Activated naive CD4-positive, alpha-beta T cell treated with anti-CD3 and anti-CD28 coated beads, Interleukin-2, amount 50 U/mL, for 72 hours (primary cell): ENCODE results near the gene OR2B6. TPM values are rescaled to one million over a fixed set of nuclear protein-coding genes. Genes with fewer than 3 reads are reported as not detected.

Experiments used
- ATAC-seq, 2 donors: fragments of 150-1000 bp; cut with Tn5 transposase; 2 replicates each; pipeline ENCODE4 v1.10.0; 2021; ENCODE audit warnings: mild to moderate bottlenecking in 2 of 2, moderate library complexity in 2 of 2
- DNase-seq, 2 donors: peaks; one replicate each; pipeline ENCODE4 v3.0.0; 2021 to 2022; ENCODE audit warnings: low spot score in 2 of 2
- H3K27ac Mint-ChIP-seq, 2 donors: one replicate each; pipeline ENCODE4 v1.8.0; 2022; ENCODE audit warnings: mild to moderate bottlenecking in 2 of 2, mixed read lengths in 2 of 2
- H3K36me3 Mint-ChIP-seq, 2 donors: one replicate each; pipeline ENCODE4 v1.8.0; 2022; ENCODE audit warnings: mixed read lengths in 2 of 2
- H3K9me3 Mint-ChIP-seq, 2 donors: one replicate each; pipeline ENCODE4 v1.8.0; 2022; ENCODE audit warnings: mixed read lengths in 2 of 2
- total RNA-seq, 2 donors: library from RNA; stranded (reverse); gene quantifications; one replicate each; pipeline ENCODE4 v1.2.3, GENCODE V29; 2022

Gene OR2B6
- total RNA-seq, 2 donors from 2014 or later, result not detected

GRCh38 chr6:27977387-27977786 is 20.3 kb downstream of the OR2B6 start:
- no peak for ATAC-seq
- no peaks in the 10 kb centered on the region for H3K9me3 Mint-ChIP-seq
- H3K27ac Mint-ChIP-seq, result no peak overlapping the region

DNA sequence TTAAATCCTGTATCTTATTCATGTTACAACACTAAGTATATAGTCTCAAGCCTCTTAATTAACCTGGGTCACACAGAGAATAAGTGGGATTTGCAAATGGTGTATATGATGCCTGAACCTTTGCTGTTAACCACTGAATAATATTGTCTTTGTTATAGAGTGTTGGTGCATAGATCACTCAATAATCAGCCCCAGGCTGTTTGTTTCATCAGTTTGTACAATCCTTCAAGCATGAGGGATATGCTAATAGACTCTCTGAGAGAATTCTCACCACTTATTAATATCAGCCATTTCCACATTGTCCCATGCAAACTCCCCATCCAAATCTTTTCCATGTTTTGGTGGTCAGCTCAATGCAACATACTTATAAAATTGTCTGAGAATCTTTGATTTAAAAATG is 21.7 kb downstream of the OR2B6 start:
- DNase-seq (no peak), ATAC-seq (no peak)
- no peak overlapping the region for H3K27ac Mint-ChIP-seq
- H3K36me3 Mint-ChIP-seq, result no peaks in the 10 kb centered on the region
- no peaks in the 10 kb centered on the region for H3K9me3 Mint-ChIP-seq

More at GRCh38 chr6:27977387-27977786, 20.3 kb downstream of the OR2B6 start:
- H3K36me3 Mint-ChIP-seq, result no peaks in the 10 kb centered on the region
- no peak for DNase-seq

DNA sequence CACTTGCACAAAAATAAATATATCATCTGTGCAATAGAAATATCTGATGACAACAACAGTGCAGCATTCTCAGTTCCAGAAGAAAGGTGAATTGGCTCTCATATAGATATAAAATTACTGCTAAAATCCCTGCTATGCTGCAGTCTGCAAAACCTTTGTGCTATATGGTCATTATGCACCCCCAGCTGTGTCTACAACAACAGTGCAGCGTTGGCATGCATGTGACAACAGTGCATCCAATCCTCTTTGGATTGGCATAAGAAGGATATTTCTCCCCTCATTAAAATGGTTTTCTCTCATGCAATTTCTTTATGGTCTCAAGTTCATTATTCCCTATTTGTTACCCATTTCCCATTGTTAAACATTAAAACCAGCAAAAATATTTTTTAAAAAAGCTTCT is 23.1 kb downstream of the OR2B6 start:
- H3K9me3 Mint-ChIP-seq, result no peaks in the 10 kb centered on the region
- H3K36me3 Mint-ChIP-seq, result no peaks in the 10 kb centered on the region
- no peak overlapping the region for H3K27ac Mint-ChIP-seq
- no peak for ATAC-seq
- no peak for DNase-seq

DNA sequence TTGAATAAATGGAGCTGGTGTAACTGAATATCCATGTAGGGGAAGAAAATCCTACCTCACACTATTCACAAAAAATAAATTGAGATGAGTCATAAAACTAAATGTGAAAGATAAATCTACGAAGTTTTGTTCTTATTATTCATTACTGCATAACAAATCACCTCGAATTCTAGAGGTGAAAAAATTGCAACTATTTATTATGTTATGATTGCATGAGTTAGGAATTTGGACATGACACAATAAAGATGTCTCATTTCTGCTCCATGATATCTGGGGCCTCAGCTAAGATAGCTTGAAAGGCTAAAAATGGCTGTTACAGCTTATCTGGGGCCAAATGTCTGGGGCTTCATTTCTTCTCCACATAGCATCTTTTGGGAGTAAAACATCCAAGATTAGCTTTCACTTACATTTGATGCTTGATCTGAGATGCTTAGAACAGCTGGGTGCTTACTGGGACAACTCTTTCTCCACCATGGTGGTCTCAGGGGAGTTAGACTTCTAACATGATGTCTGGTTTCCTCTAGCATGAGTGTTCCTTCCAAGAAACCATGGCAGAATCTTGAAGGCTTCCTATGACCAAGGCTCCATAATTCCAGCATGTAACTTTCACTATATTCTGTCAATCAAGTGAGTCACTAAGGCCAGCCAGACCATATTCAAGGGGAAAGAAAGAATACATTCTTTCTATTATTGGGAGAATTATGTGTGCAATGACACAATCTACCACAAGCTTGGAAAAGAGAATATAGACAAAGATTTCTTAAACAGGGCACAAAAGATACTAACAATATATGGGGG is 30.1 kb downstream of the OR2B6 start:
- no peak for DNase-seq
- ATAC-seq, result no peak
- H3K27ac Mint-ChIP-seq, result no peak overlapping the region
- H3K36me3 Mint-ChIP-seq, result no peaks in the 10 kb centered on the region
- H3K9me3 Mint-ChIP-seq, result no peaks in the 10 kb centered on the region

GRCh38 chr6:27994616-27995015 is 37.6 kb downstream of the OR2B6 start:
- no peak for DNase-seq
- H3K9me3 Mint-ChIP-seq, result no peaks in the 10 kb centered on the region
- no peak overlapping the region for H3K27ac Mint-ChIP-seq
- no peak for ATAC-seq
- no peaks in the 10 kb centered on the region for H3K36me3 Mint-ChIP-seq

DNA sequence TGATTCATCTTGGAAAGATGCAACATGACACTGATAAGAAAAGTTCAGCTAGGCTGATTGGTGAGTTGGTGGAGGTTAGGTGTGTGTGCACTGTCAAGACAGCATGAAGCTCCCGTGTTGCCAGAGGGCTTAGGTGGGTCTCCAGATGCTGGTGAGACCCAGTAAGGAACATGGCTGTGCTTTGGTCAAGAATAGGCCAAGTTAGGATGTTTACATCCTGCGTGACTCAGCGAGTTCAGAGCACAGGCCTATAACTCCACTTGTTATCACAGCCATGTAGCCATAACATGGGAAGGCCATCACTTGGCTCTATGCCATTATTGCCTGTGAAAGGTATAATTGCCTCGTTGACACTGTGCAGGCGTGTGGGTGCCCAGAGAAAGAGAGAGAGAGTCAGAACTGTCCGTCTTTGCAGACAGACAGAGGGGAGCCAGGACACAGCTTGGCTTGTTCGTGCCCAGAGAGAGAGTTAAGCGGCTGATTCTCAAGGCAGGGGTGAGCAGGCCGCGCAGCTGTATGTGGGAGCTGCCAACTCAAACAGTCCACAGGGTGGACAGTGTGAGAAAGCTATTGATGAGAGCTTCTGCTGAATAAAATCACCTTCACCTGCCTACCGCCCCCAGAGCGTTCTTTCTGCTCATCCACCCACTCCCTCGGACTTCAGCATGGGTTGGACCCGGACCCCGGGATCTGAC is 43.5 kb downstream of the OR2B6 start:
- ATAC-seq (no peak), DNase-seq (no peak)
- no peaks in the 10 kb centered on the region for H3K9me3 Mint-ChIP-seq
- H3K27ac Mint-ChIP-seq, result no peak overlapping the region
- H3K36me3 Mint-ChIP-seq, result no peaks in the 10 kb centered on the region

DNA sequence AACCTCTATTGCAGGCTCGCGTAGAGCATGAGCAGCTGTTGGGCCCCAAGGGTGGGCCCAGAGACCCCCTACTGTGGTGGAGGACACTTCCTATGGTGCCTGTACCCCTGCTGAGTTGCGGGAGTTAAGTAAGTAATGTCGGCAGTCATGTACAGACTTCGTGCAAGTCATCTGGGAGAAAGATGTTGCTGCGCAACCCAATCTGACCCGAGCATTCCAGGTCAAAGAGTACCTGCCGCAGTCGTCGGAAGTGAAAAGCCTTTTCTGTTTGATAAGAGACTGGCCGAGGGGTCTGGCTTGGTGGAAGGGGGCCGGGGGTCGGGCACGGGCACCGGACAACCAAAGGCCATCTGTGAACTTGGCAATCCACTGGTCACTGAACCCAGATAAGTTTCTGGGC is 44.3 kb downstream of the OR2B6 start:
- Mint-ChIP-seq H3K27ac (no peak overlapping the region), H3K36me3 (no peaks in the 10 kb centered on the region), H3K9me3 (no peaks in the 10 kb centered on the region)
- ATAC-seq (no peak), DNase-seq (no peak)

GRCh38 chr6:28001751-28002150 is 44.7 kb downstream of the OR2B6 start:
- no peak for ATAC-seq
- Mint-ChIP-seq H3K27ac (no peak overlapping the region), H3K9me3 (no peaks in the 10 kb centered on the region), H3K36me3 (no peaks in the 10 kb centered on the region)
- DNase-seq, result no peak

- no peaks in the 10 kb centered on the region for H3K36me3 Mint-ChIP-seq
- no peaks in the 10 kb centered on the region for H3K9me3 Mint-ChIP-seq
- DNase-seq (no peak), ATAC-seq (no peak)
- H3K27ac Mint-ChIP-seq, result no peak overlapping the region
Measured at GRCh38 chr6:28002161-28002560, 45.1 kb downstream of the OR2B6 start.

GRCh38 chr6:28003059-28003458 is 46.0 kb downstream of the OR2B6 start:
- Mint-ChIP-seq H3K36me3 (no peaks in the 10 kb centered on the region), H3K27ac (no peak overlapping the region), H3K9me3 (no peaks in the 10 kb centered on the region)
- DNase-seq, result no peak
- no peak for ATAC-seq

DNA sequence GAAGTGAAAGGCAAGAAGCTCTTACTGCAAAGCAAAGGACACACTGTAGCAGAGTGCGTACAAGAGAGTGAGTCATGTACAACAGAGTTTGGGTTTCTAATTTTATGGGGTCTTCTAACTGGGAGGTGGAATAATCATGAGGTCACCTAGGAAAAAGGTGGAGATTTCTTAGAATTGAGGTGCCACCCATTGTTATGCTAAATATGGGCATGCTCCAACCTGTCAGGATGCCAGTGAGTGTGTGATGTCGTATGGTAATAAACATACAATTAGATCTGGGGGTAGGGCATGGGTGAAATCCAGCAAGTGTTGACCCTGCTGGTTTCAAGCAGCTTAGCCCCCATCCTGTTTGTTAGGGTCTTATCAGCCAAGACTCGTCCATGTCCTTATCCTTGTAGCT is 46.6 kb downstream of the OR2B6 start:
- no peak for DNase-seq
- H3K36me3 Mint-ChIP-seq, result no peaks in the 10 kb centered on the region
- no peaks in the 10 kb centered on the region for H3K9me3 Mint-ChIP-seq
- H3K27ac Mint-ChIP-seq, result no peak overlapping the region
- ATAC-seq, result no peak

DNA sequence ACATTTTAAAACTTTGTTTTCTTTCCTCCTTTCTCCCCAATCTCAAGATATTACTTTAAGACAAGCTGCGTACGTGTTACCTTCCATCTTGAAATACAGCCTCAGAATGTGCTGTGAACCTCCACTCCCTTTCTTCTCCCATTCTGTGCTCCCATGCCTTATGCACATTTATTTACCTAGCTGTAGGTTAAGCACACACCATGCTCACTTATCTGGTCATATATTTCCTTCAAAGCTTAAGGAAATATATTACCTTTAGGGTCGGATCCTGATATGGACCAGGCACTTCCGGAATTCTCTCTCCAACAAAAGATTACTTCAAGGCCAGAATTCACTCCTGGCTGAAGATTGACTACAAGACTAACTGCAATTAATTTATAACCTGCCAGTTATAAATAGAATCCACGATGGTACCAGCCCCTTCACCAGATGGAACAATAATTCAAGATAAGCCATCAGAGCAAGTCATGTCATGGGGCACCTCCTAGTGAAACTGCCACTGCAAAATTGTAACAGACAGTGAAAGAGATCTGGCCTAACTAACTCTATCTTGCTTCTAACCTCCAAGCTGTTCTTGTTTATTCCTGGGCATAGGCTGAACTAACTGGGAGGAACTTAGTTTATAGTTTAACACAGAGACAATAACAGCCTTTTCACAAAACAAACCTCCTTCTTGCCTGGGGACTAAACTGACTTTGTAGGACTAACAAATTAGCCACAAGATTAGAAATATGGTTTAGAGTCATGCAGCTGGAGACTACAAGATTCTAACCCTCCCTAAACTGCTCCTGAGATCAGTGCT is 47.5 kb downstream of the OR2B6 start:
- ATAC-seq (no peak), DNase-seq (no peak)
- Mint-ChIP-seq H3K36me3 (no peaks in the 10 kb centered on the region), H3K9me3 (no peaks in the 10 kb centered on the region), H3K27ac (no peak overlapping the region)

DNA sequence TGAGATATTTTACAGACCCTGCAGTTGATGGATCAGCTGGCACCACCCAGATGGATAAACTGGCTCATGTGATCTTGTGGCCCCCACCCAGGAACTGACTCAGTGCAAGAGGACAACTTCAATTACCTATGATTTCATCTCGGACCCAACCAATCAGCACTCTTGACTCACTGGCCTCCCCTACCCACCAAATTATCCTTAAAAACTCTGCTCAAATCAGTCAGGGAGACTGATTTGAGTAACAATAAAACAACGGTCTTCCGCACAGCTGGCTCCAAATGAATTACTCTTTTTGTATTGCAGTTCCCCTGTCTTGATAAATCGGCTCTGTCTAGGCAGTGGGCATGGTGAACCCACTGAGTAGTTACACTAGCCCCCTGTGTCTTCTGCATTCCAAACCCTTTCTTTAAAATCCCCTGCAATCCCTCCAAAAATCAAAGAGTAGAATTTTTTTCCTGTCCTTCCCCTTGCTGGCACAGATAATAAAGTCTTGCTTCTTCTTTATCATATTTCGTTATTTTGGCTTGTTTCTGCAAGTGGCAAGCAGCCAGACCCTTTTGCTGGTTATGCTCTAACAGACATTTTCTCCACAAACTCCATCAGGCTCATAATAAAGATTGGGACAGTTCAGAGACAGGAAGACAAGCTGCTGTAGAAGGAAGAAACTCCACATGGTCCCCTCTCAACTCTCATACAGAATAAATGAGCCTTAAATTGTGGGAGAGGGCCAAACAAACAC is 48.3 kb downstream of the OR2B6 start:
- ATAC-seq (no peak), DNase-seq (no peak)
- no peaks in the 10 kb centered on the region for H3K9me3 Mint-ChIP-seq
- no peaks in the 10 kb centered on the region for H3K36me3 Mint-ChIP-seq
- H3K27ac Mint-ChIP-seq, result no peak overlapping the region

GRCh38 chr6:28005975-28006374 is 48.9 kb downstream of the OR2B6 start:
- ATAC-seq, result no peak
- Mint-ChIP-seq H3K9me3 (no peaks in the 10 kb centered on the region), H3K36me3 (peaks cover 0 to 2% of the 10 kb centered on the region in 2 donors), H3K27ac (no peak overlapping the region)
- no peak for DNase-seq
